Peyer's patch (tissue), 4 donors: ENCODE measurements around the gene ATAD3C. TPM values are rescaled to one million over a fixed set of nuclear protein-coding genes. Genes with fewer than 3 reads are reported as not detected.
"Not testable (repeated sequence)": the region's sequence is repeated elsewhere in the genome, so short reads cannot be mapped to it uniquely, and the experiment has no call there.

Experiments
- DNase-seq, 3 donors: peaks; one replicate each; pipeline ENCODE4 v3.0.0-alpha.2; 2017 to 2019
- H3K27ac ChIP-seq, 4 donors: fragments of 200-600 bp; sonication (generic); one replicate each; pipeline ENCODE4 v1.5.1; 2016 to 2019
- H3K27me3 ChIP-seq, 2 donors: fragments of 200-600 bp; sonication (generic); one replicate each; pipeline ENCODE4 v1.5.1; 2019
- H3K36me3 ChIP-seq, 3 donors: fragments of 200-600 bp; sonication (generic); one replicate each; pipeline ENCODE4 v1.5.1; 2016 to 2019
- H3K4me1 ChIP-seq, 4 donors: fragments of 200-600 bp; sonication (generic); one replicate each; pipeline ENCODE4 v1.5.1; 2016 to 2019
- H3K4me3 ChIP-seq, 4 donors: fragments of 200-600 bp; sonication (generic); 1 replicate in 3 of 4; 2 replicates in 1 of 4; pipeline ENCODE4 v1.5.1; 2016 to 2019; ENCODE audit warnings: mild to moderate bottlenecking in 1 of 4
- H3K9me3 ChIP-seq, 4 donors: fragments of 200-600 bp; sonication (generic); one replicate each; pipeline ENCODE4 v1.5.1; 2016 to 2019; ENCODE audit warnings: mild to moderate bottlenecking in 1 of 4
- POLR2A ChIP-seq, 2 donors: fragments of 450-650 bp; IDR thresholded peaks; one replicate each; pipeline ENCODE4 v1.5.1; 2017; ENCODE audit warnings: antibody characterized with exemption in 2 of 2, mild to moderate bottlenecking in 2 of 2, moderate library complexity in 2 of 2
- total RNA-seq, 4 donors: library from RNA; depleted of rRNA; stranded (reverse); fragments of >200 nt; gene quantifications; one replicate each; pipeline ENCODE4 v1.1.0, GENCODE V29; 2016
- TF ChIP-seq, protein P1 (sequence below), 6 experiments: fragments of 450-650 bp in 4 of 6; fragments of 200-600 bp in 2 of 6; sonication (generic) in 1 of 6; IDR thresholded peaks; one replicate each; pipeline ENCODE4 v1.5.1; 2017 to 2019; ENCODE audit warnings: antibody characterized with exemption in 6 of 6, mild to moderate bottlenecking in 3 of 6, moderate library complexity in 1 of 6

Gene ATAD3C
- total RNA-seq, 4 donors from 2014 or later = 0.27 TPM; not detected in 3

- DNase-seq = no peak
- H3K9me3 ChIP-seq = no peaks in the 10 kb centered on the region
Measured at GRCh38 chr1:1487701-1488100, 38.2 kb downstream of the ATAD3C start.

GRCh38 chr1:1489231-1489630 is 39.7 kb downstream of the ATAD3C start:
- H3K4me1 ChIP-seq = no peaks in the 10 kb centered on the region
- no peak overlapping the region for H3K4me3 ChIP-seq
- H3K36me3 ChIP-seq = peaks cover 0 to 63% (median 0%) of the 10 kb centered on the region in 3 donors
- H3K9me3 ChIP-seq = no peaks in the 10 kb centered on the region
- H3K27ac ChIP-seq = no peak overlapping the region
- no peak for TF ChIP-seq POLR2A (IDR thresholded peaks at IDR 0.05)
- TF ChIP-seq, protein P1, sequence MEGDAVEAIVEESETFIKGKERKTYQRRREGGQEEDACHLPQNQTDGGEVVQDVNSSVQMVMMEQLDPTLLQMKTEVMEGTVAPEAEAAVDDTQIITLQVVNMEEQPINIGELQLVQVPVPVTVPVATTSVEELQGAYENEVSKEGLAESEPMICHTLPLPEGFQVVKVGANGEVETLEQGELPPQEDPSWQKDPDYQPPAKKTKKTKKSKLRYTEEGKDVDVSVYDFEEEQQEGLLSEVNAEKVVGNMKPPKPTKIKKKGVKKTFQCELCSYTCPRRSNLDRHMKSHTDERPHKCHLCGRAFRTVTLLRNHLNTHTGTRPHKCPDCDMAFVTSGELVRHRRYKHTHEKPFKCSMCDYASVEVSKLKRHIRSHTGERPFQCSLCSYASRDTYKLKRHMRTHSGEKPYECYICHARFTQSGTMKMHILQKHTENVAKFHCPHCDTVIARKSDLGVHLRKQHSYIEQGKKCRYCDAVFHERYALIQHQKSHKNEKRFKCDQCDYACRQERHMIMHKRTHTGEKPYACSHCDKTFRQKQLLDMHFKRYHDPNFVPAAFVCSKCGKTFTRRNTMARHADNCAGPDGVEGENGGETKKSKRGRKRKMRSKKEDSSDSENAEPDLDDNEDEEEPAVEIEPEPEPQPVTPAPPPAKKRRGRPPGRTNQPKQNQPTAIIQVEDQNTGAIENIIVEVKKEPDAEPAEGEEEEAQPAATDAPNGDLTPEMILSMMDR (IDR thresholded peaks at IDR 0.05) = no peak
- H3K27me3 ChIP-seq = no peaks in the 10 kb centered on the region
- DNase-seq = no peak

More at GRCh38 chr1:1487701-1488100, 38.2 kb downstream of the ATAD3C start:
- no peak for TF ChIP-seq POLR2A (IDR thresholded peaks at IDR 0.05)
- TF ChIP-seq, protein P1 (IDR thresholded peaks at IDR 0.05) = no peak
- H3K4me1 ChIP-seq = no peaks in the 10 kb centered on the region
- no peak overlapping the region for H3K27ac ChIP-seq
- peaks cover 0 to 74% (median 0%) of the 10 kb centered on the region in 3 donors for H3K36me3 ChIP-seq
- H3K4me3 ChIP-seq = no peak overlapping the region
- no peaks in the 10 kb centered on the region for H3K27me3 ChIP-seq

- Histone ChIP-seq H3K27me3 (no peaks in the 10 kb centered on the region), H3K36me3 (peaks cover 0 to 65% (median 0%) of the 10 kb centered on the region in 3 donors), H3K27ac (no peak overlapping the region), H3K9me3 (no peaks in the 10 kb centered on the region), H3K4me3 (no peak overlapping the region), H3K4me1 (no peaks in the 10 kb centered on the region)
- no peak for DNase-seq
- TF ChIP-seq, protein P1 (IDR thresholded peaks at IDR 0.05) = no peak
- TF ChIP-seq POLR2A (IDR thresholded peaks at IDR 0.05) = no peak
Measured at GRCh38 chr1:1489861-1490260, 40.4 kb downstream of the ATAD3C start.

DNA sequence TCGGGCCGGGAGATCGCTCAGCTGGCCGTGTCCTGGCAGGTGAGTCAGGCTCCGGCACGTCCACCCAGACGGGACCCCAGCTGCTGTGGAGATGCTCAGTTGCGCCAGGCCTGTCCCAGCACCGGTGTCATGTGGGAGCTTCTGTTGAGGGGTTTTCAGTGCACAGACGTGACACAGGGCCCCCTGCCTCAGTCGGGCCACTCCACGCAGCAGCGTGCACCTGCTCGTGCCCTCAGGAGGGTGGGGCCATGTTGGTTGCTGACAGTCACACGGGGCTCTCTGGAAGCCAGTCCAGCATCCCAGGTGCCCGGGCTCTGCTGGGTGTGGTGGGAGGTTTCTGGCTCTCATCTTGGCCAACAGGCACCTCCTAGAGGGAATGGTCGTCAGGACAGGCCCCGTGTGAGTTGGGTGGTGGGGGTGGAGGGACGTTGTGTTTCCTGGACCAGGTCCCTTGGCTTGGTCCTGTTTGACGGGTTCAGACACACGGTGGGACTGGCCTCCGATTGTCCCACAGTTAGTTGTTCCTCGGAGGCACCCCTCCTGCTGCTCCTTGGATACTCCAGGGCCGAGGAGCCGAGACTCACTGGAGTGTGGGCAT is 41.2 kb downstream of the ATAD3C start:
- Histone ChIP-seq H3K4me1 (no peaks in the 10 kb centered on the region), H3K9me3 (no peaks in the 10 kb centered on the region), H3K36me3 (peaks cover 0 to 72% (median 0%) of the 10 kb centered on the region in 3 donors), H3K27me3 (no peaks in the 10 kb centered on the region), H3K27ac (no peak overlapping the region), H3K4me3 (no peak overlapping the region)
- TF ChIP-seq, protein P1 (IDR thresholded peaks at IDR 0.05) = no peak
- no peak for TF ChIP-seq POLR2A (IDR thresholded peaks at IDR 0.05)
- DNase-seq = no peak

DNA sequence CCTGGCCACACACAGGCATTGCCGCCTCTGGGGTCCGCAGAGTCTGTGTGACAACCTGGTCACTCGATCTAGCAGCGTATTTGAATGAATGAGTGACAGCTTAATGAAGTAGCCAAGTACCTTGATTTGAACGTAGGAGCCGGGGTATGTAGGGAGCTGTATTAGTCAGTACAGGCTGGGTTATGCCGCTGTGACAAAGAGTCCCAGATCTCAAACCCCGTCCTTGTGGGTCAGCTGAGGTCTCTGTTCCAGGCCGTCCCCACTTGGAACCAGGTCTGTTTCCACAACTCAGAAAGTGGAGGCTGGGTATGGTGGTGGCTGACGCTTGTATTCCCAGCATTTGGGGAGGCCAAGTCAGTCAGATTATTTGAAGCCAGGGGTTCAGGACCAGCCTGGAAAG is 42.1 kb downstream of the ATAD3C start:
- TF ChIP-seq, protein P1 (IDR thresholded peaks at IDR 0.05) = no peak
- TF ChIP-seq POLR2A (IDR thresholded peaks at IDR 0.05) = no peak
- Histone ChIP-seq H3K27ac (no peak overlapping the region), H3K27me3 (no peaks in the 10 kb centered on the region), H3K4me3 (no peak overlapping the region), H3K36me3 (peaks cover 0 to 71% (median 0%) of the 10 kb centered on the region in 3 donors), H3K4me1 (no peaks in the 10 kb centered on the region), H3K9me3 (no peaks in the 10 kb centered on the region)
- DNase-seq = no peak

GRCh38 chr1:1494311-1494710 is 44.8 kb downstream of the ATAD3C start:
- not testable (repeated sequence) for H3K27ac ChIP-seq, DNase-seq, H3K27me3 ChIP-seq, H3K4me1 ChIP-seq, H3K4me3 ChIP-seq, H3K9me3 ChIP-seq
- H3K36me3 ChIP-seq = peaks cover 0 to 52% (median 0%) of the 10 kb centered on the region in 3 donors

GRCh38 chr1:1495461-1495975 is 46.0 kb downstream of the ATAD3C start:
- not testable (repeated sequence) for H3K27ac ChIP-seq, DNase-seq, H3K4me1 ChIP-seq, H3K27me3 ChIP-seq, H3K9me3 ChIP-seq, H3K4me3 ChIP-seq
- H3K36me3 ChIP-seq = peaks cover 0 to 40% (median 0%) of the 10 kb centered on the region in 3 donors
